B cell (primary cell): Measurements from ENCODE around the gene USP48. TPM values are rescaled to one million over a fixed set of nuclear protein-coding genes. Genes with fewer than 3 reads are reported as not detected.

Experiments used
- ATAC-seq: fragments of 200-7000 bp; cut with Tn5 transposase; one replicate; pipeline ENCODE4 v1.10.0; 2021; ENCODE audit warnings: low read depth, mild to moderate bottlenecking, moderate number of reproducible peaks, moderate library complexity
- CTCF ChIA-PET: fragments of 350-600 bp; sonication (Branson Sonifier 250); formaldehyde crosslinking; loops from one replicate; lab custom pipeline; 2021; ENCODE audit warnings: antibody characterized with exemption, inconsistent platforms; lab: Charles Lee
- POLR2A ChIA-PET: fragments of 350-600 bp; sonication (Branson Sonifier 250); formaldehyde crosslinking; loops from one replicate; lab custom pipeline; 2021; ENCODE audit warnings: antibody characterized with exemption; lab: Charles Lee
- DNase-seq: peaks from one replicate; pipeline ENCODE4 v3.0.0; 2013
- H2AFZ ChIP-seq: 2 replicates; pipeline ENCODE4 v1.6.1; 2012; ENCODE audit warnings: mild to moderate bottlenecking, low read depth, low read length; ENCODE audit not compliant: insufficient read depth, poor library complexity, severe bottlenecking
- H3K27ac ChIP-seq, 2 donors: 1 replicate in 1 of 2; 2 replicates in 1 of 2; pipeline ENCODE4 v1.5.1; 2012 to 2013; ENCODE audit warnings: low read length in 2 of 2, mild to moderate bottlenecking in 2 of 2, moderate library complexity in 1 of 2
- H3K27me3 ChIP-seq, 4 experiments: fragments of 200-600 bp in 1 of 4; sonication (generic) in 1 of 4; replicated peaks in 1 of 4; 1 replicate in 2 of 4; 2 replicates in 2 of 4; pipeline versions ENCODE4 v1.6.1 to v1.7.0; 2013 to 2016; ENCODE audit warnings: low read length in 3 of 4, mild to moderate bottlenecking in 2 of 4, mixed read lengths in 1 of 4, moderate library complexity in 1 of 4; ENCODE audit not compliant: insufficient read depth in 4 of 4, control insufficient read depth in 3 of 4; ENCODE audit errors: control extremely low read depth in 1 of 4
- H3K36me3 ChIP-seq, 2 experiments: replicated peaks in 1 of 2; 1 replicate in 1 of 2; 2 replicates in 1 of 2; pipeline versions ENCODE4 v1.6.1 to v1.7.1; 2013; ENCODE audit warnings: low read length in 1 of 2; ENCODE audit not compliant: insufficient read depth in 2 of 2, control insufficient read depth in 1 of 2; ENCODE audit errors: control extremely low read depth in 1 of 2, extremely low read depth in 1 of 2
- H3K4me1 ChIP-seq, 2 donors: fragments of 200-600 bp in 1 of 2; sonication (generic) in 1 of 2; 1 replicate in 1 of 2; 2 replicates in 1 of 2; pipeline versions ENCODE4 v1.5.1 to v1.6.1; 2013 to 2017; ENCODE audit warnings: low read length in 2 of 2; ENCODE audit not compliant: control insufficient read depth in 2 of 2, insufficient read depth in 2 of 2
- H3K4me2 ChIP-seq: replicated peaks from 2 replicates; pipeline ENCODE3; 2012; ENCODE audit warnings: mild to moderate bottlenecking, low read depth, low read length; ENCODE audit not compliant: poor library complexity, severe bottlenecking
- H3K4me3 ChIP-seq, 5 experiments: fragments of 200-600 bp in 1 of 5; sonication (generic) in 1 of 5; 1 replicate in 3 of 5; 2 replicates in 2 of 5; pipeline versions ENCODE4 v1.5.1 to v1.7.0; 2011 to 2016; ENCODE audit warnings: low read length in 4 of 5, mild to moderate bottlenecking in 4 of 5, low read depth in 2 of 5, control low read depth in 1 of 5, moderate library complexity in 1 of 5; ENCODE audit not compliant: insufficient read depth in 1 of 5; ENCODE audit errors: control extremely low read depth in 1 of 5, extremely low read depth in 1 of 5
- H3K79me2 ChIP-seq: fragments of 200-600 bp; sonication (generic); one replicate; pipeline ENCODE4 v1.6.0; 2016; ENCODE audit warnings: low read length; ENCODE audit not compliant: control insufficient read depth, insufficient read depth
- H3K9ac ChIP-seq: fragments of 200-600 bp; sonication (generic); 2 replicates; pipeline ENCODE4 v1.6.1; 2017; ENCODE audit warnings: mild to moderate bottlenecking, low read length, moderate library complexity
- H3K9me3 ChIP-seq, 3 donors: one replicate each; pipeline versions ENCODE4 v1.6.1 to v1.7.1; 2013; ENCODE audit warnings: low read length in 2 of 3; ENCODE audit not compliant: control insufficient read depth in 2 of 3, insufficient read depth in 1 of 3; ENCODE audit errors: control extremely low read depth in 1 of 3
- H4K20me1 ChIP-seq: 2 replicates; pipeline ENCODE4 v1.6.0; 2012; ENCODE audit warnings: mild to moderate bottlenecking, low read length; ENCODE audit not compliant: insufficient read depth, control insufficient read depth, poor library complexity, severe bottlenecking
- H3K27ac Mint-ChIP-seq: one replicate; pipeline ENCODE4 v1.8.0; 2021; ENCODE audit warnings: mixed read lengths
- H3K27me3 Mint-ChIP-seq: one replicate; pipeline ENCODE4 v1.8.0; 2021; ENCODE audit warnings: mixed read lengths
- H3K4me1 Mint-ChIP-seq: one replicate; pipeline ENCODE4 v1.8.0; 2021; ENCODE audit warnings: mixed read lengths
- H3K4me3 Mint-ChIP-seq: one replicate; pipeline ENCODE4 v1.8.0; 2021; ENCODE audit warnings: mixed read lengths
- H3K9me3 Mint-ChIP-seq: one replicate; pipeline ENCODE4 v1.8.0; 2022; ENCODE audit warnings: mixed read lengths; ENCODE audit not compliant: insufficient read depth
- EZH2 ChIP-seq: IDR thresholded peaks from 2 replicates; pipeline ENCODE4 v1.6.1; 2012; ENCODE audit warnings: borderline replicate concordance, low read depth, mild to moderate bottlenecking, moderate library complexity, low read length; ENCODE audit not compliant: insufficient read depth, poor library complexity, severe bottlenecking
- WGBS: methylation state at CpG from one replicate; pipeline ENCODE4 v1.1.5; 2013; ENCODE audit warnings: missing lambda C conversion rate; ENCODE audit not compliant: insufficient coverage; 5-methylcytosine and 5-hydroxymethylcytosine counted together
- intact Hi-C: fragments of 100-400 bp; cut with micrococcal nuclease; formaldehyde crosslinking; loops from one replicate; pipeline ENCODE4 v1.10.0; 2022
- polyA plus RNA-seq: library from polyadenylated mRNA; depleted of rRNA; stranded (reverse); fragments of >200 nt; gene quantifications from 2 replicates; pipeline ENCODE4 v1.2.3, GENCODE V29; 2012
- total RNA-seq, 2 donors: library from RNA; stranded (reverse); fragments of 120-200 nt in 1 of 2; gene quantifications; 1 replicate in 1 of 2; 2 replicates in 1 of 2; pipeline versions ENCODE4 v1.2.3 to v1.2.4, GENCODE V29; 2013 to 2022
- TF ChIP-seq, protein P1 (sequence below): fragments of 200-600 bp; IDR thresholded peaks from one replicate; pipeline ENCODE4 v1.8.0; 2022; ENCODE audit warnings: antibody characterized with exemption, mild to moderate bottlenecking

The USP48 gene
- total and polyA plus RNA-seq, 2 donors (not counting 1 experiment from before 2014, with no cell fraction given): 21.2 to 135 TPM

DNA sequence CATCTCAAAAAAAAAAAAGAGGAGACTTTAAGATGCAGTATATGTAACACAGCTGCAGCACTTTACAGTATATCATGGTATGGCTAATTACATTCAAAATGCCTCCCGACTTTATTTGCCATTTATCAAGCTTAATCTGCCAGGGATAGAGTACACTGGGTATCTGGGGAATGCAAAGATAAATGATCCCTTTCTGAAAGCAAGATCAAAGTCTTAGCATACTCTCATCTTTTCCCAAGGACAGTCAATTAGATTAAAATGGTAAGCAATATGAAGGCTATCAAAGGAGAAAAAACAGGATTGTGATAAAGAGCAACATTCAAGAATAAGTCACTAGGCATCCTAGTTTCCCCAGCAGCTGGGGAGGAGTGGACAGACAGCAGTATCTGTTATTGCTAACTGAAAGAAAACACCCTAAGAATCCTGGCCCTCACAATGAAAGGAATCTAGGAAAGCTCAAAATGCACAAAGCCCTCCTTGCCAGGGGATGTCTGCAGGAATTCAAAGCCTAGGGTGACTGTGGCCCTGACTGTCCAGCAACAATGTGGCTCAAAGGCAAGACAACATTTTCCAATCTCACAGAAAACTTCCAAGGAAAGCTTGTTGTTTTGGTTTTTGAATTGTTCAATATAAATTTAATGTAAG is 57.1 kb downstream of the USP48 start:
- Histone ChIP-seq H3K36me3 (peaks cover 19 to 48% of the 10 kb centered on the region in 2 experiments), H3K9ac (no peak overlapping the region), H3K79me2 (peaks cover 2% of the 10 kb centered on the region), H3K4me2 (no peak overlapping the region), H2AFZ (no peak overlapping the region), H3K27ac (no peak overlapping the region), H4K20me1 (no peaks in the 10 kb centered on the region), H3K27me3 (no peaks in the 10 kb centered on the region), H3K4me3 (no peak overlapping the region), H3K4me1 (no peaks in the 10 kb centered on the region), H3K9me3 (no peaks in the 10 kb centered on the region)
- no peaks in the 10 kb centered on the region for H3K4me1 Mint-ChIP-seq
- ChIA-PET CTCF (no interaction called here), POLR2A (no interaction called here)
- no peak overlapping the region for H3K4me3 Mint-ChIP-seq
- H3K9me3 Mint-ChIP-seq: no peaks in the 10 kb centered on the region
- no peak overlapping the region for H3K27ac Mint-ChIP-seq
- TF ChIP-seq EZH2: no peak
- TF ChIP-seq, protein P1, sequence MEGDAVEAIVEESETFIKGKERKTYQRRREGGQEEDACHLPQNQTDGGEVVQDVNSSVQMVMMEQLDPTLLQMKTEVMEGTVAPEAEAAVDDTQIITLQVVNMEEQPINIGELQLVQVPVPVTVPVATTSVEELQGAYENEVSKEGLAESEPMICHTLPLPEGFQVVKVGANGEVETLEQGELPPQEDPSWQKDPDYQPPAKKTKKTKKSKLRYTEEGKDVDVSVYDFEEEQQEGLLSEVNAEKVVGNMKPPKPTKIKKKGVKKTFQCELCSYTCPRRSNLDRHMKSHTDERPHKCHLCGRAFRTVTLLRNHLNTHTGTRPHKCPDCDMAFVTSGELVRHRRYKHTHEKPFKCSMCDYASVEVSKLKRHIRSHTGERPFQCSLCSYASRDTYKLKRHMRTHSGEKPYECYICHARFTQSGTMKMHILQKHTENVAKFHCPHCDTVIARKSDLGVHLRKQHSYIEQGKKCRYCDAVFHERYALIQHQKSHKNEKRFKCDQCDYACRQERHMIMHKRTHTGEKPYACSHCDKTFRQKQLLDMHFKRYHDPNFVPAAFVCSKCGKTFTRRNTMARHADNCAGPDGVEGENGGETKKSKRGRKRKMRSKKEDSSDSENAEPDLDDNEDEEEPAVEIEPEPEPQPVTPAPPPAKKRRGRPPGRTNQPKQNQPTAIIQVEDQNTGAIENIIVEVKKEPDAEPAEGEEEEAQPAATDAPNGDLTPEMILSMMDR: no peak
- ATAC-seq: no peak
- intact Hi-C loops: no loop called here
- H3K27me3 Mint-ChIP-seq: no peaks in the 10 kb centered on the region
- no CpG with 5 or more reads among the region's 1 CpG for WGBS
- no peak for DNase-seq

DNA sequence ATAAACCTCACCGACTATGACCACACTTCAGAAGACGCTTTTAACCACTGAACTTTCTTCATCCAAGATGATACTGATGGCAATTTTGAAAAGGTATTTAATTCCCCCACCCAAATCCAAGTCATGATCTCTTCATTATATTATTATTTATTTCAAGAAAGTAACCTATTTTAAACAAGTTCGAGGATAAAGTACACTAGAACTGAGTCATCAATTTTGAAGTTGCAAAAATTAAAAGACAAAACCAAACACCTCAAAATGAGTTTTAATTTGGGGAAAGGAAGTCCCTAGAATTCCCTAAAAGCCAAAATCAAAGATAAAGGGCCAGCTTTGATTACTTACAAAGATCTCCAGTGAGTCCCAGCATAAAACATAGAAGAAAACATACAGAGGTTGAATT is 58.4 kb downstream of the USP48 start:
- TF ChIP-seq, protein P1: no peak
- TF ChIP-seq EZH2: no peak
- ATAC-seq: no peak
- Mint-ChIP-seq H3K4me1 (no peaks in the 10 kb centered on the region), H3K9me3 (no peaks in the 10 kb centered on the region), H3K27me3 (no peaks in the 10 kb centered on the region), H3K4me3 (no peak overlapping the region), H3K27ac (no peak overlapping the region)
- H3K4me2 ChIP-seq: no peak overlapping the region
- POLR2A ChIA-PET: no interaction called here
- no peaks in the 10 kb centered on the region for H3K27me3 ChIP-seq
- intact Hi-C loops: no loop called here
- H3K27ac ChIP-seq: no peak overlapping the region
- no peak overlapping the region for H3K4me3 ChIP-seq
- H2AFZ ChIP-seq: no peak overlapping the region
- H4K20me1 ChIP-seq: no peaks in the 10 kb centered on the region
- no CpG with 5 or more reads among the region's 3 CpGs for WGBS
- no peaks in the 10 kb centered on the region for H3K9me3 ChIP-seq
- H3K4me1 ChIP-seq: no peaks in the 10 kb centered on the region
- peaks cover 19 to 56% of the 10 kb centered on the region in 2 experiments for H3K36me3 ChIP-seq
- peaks cover 2% of the 10 kb centered on the region for H3K79me2 ChIP-seq
- DNase-seq: no peak
- CTCF ChIA-PET: no interaction called here
- no peak overlapping the region for H3K9ac ChIP-seq
